Measurements from ENCODE around the gene MRTFA. TPM values are rescaled to one million over a fixed set of nuclear protein-coding genes. Genes with fewer than 3 reads are reported as not detected.

MRTFA gene
- polyA plus RNA-seq, 2 of the 4 experiments (the other 2 are of a cell fraction): 6.8 to 48.3 TPM

- WGBS (ENCODE audit: missing lambda C conversion rate): 100% methylated on average over 1 of the region's 1 CpG
- no peak for DNase-seq (ENCODE audit: low read depth in 1 of 2, low spot score in 1 of 2)
- ATAC-seq: no peak
- Histone ChIP-seq H3K4me1 (peaks cover 79% of the 10 kb centered on the region), H3K9me3 (no peaks in the 10 kb centered on the region), H3K4me3 (no peak overlapping the region), H3K4me2 (0 out of 3 replicates have a peak overlapping the region, but pooled peaks have one; percentile 11), H3K27ac (peak overlapping the region in 1 of 2 experiments; percentile 61; a peak in 3 of 6 replicates)
- TF ChIP-seq MAX (IDR thresholded peaks at IDR 0.05) (no peak), FOSB (CRISPR knock-in tag; IDR thresholded peaks at IDR 0.05) (no peak), POLR2AphosphoS2 (conservative IDR thresholded peaks at IDR 0.05; ENCODE audit: low read length) (no peak)
- FAIRE-seq: no peak
- ChIA-PET POLR2A (no interaction called here), CTCF (interaction anchor here (0.9 to 1.1 kb wide), 2 partner anchors 86 to 175 kb away, joined by 3 read pairs; no protein-coding TSS in a partner anchor)
These were observed 26.1 kb downstream of the MRTFA start for GRCh38 chr22:40610329-40610850.

GRCh38 chr22:40609216-40609615 is 27.3 kb downstream of the MRTFA start:
- TF ChIP-seq HES2 (IDR thresholded peaks at IDR 0.05) (no peak), RAD21 (conservative IDR thresholded peaks at IDR 0.05 in 1 of 2, IDR thresholded peaks at IDR 0.05 in 1 of 2) (no peak), ELK1 (IDR thresholded peaks at IDR 0.05; ENCODE audit: low read depth, low read length) (no peak), E2F6 (IDR thresholded peaks at IDR 0.05; ENCODE audit: borderline replicate concordance, low read depth) (no peak), TP53 (CRISPR knock-in tag; IDR thresholded peaks at IDR 0.05) (no peak), HOXA7 (CRISPR knock-in tag; IDR thresholded peaks at IDR 0.05) (no peak), CTCF (IDR thresholded peaks at IDR 0.05) (no peak), CHD4 (IDR thresholded peaks at IDR 0.05; ENCODE audit: borderline replicate concordance) (no peak)
- ChIA-PET POLR2A (no interaction called here), CTCF (no interaction called here)
- no peak for FAIRE-seq
- Histone ChIP-seq H3K4me2 (no peak overlapping the region), H3K27ac (peak overlapping the region in 1 of 2 experiments; percentile 53; a peak in 1 of 6 replicates), H3K4me1 (peaks cover 85% of the 10 kb centered on the region), H3K9me3 (no peaks in the 10 kb centered on the region), H3K4me3 (no peak overlapping the region)
- DNase-seq (ENCODE audit: low read depth in 1 of 2, low spot score in 1 of 2): no peak
- ATAC-seq: no peak
- WGBS (ENCODE audit: missing lambda C conversion rate): 60% methylated on average over 3 of the region's 3 CpGs

GRCh38 chr22:40607506-40607905 is 29.0 kb downstream of the MRTFA start:
- DNase-seq (ENCODE audit: low read depth in 1 of 2, low spot score in 1 of 2) (no peak), ATAC-seq (no peak), FAIRE-seq (no peak)
- ChIA-PET CTCF (no interaction called here), POLR2A (no interaction called here)
- 67% methylated on average over 1 of the region's 1 CpG for WGBS (ENCODE audit: missing lambda C conversion rate)
- H3K4me3 ChIP-seq: no peak overlapping the region
- H3K27ac ChIP-seq: no peak overlapping the region
- peaks cover 90% of the 10 kb centered on the region for H3K4me1 ChIP-seq
- no peak overlapping the region for H3K4me2 ChIP-seq
- TF ChIP-seq POLR2A (IDR thresholded peaks at IDR 0.05; ENCODE audit: low read length) (no peak), CBX2 (IDR thresholded peaks at IDR 0.05; ENCODE audit: borderline replicate concordance, low read depth) (no peak), PBX3 (IDR thresholded peaks at IDR 0.05) (no peak), ATOH8 (CRISPR knock-in tag; IDR thresholded peaks at IDR 0.05; ENCODE audit: low read depth) (no peak), CHD2 (IDR thresholded peaks at IDR 0.05; ENCODE audit: low read length, partially characterized antibody) (no peak), RARB (CRISPR knock-in tag; IDR thresholded peaks at IDR 0.05) (no peak), ZSCAN20 (CRISPR knock-in tag; IDR thresholded peaks at IDR 0.05) (no peak), CBX8 (IDR thresholded peaks at IDR 0.05) (no peak), MYC (IDR thresholded peaks at IDR 0.05; ENCODE audit: borderline replicate concordance, low read length) (no peak), GATA3 (IDR thresholded peaks at IDR 0.05; ENCODE audit: borderline replicate concordance) (no peak), EHMT2 (IDR thresholded peaks at IDR 0.05; ENCODE audit: low read depth) (no peak), ZC3H11A (IDR thresholded peaks at IDR 0.05) (no peak), JUNB (IDR thresholded peaks at IDR 0.05) (no peak)
- H3K9me3 ChIP-seq: no peaks in the 10 kb centered on the region

Measured in A549 (cell line).